Fibroblast of lung (primary cell): ENCODE measurements around the gene DHH. TPM values are rescaled to one million over a fixed set of nuclear protein-coding genes. Genes with fewer than 3 reads are reported as not detected.
A peak's percentile ranks its signal among the peaks of the same experiment; 100 is the strongest.

Experiments
- DNase-seq, 2 donors: peaks; one replicate each; pipeline versions ENCODE4 v3.0.0 to v3.0.0-alpha.2; 2010; ENCODE audit warnings: low read depth in 2 of 2
- H2AFZ ChIP-seq: 2 replicates; pipeline ENCODE4 v1.5.1; 2012; ENCODE audit warnings: low read length, control low read depth, inconsistent platforms
- H3K27ac ChIP-seq: 2 replicates; pipeline ENCODE4 v1.5.1; 2011; ENCODE audit warnings: low read length, control low read depth; ENCODE audit not compliant: insufficient read depth
- H3K27me3 ChIP-seq: 2 replicates; pipeline ENCODE4 v1.5.1; 2011; ENCODE audit warnings: mild to moderate bottlenecking, low read length; ENCODE audit not compliant: control insufficient read depth, insufficient read depth
- H3K36me3 ChIP-seq: 2 replicates; pipeline ENCODE4 v1.5.1; 2011; ENCODE audit warnings: low read length; ENCODE audit not compliant: control insufficient read depth, insufficient read depth
- H3K4me1 ChIP-seq: 2 replicates; pipeline ENCODE4 v1.5.1; 2011; ENCODE audit warnings: low read length; ENCODE audit not compliant: control insufficient read depth, insufficient read depth; ENCODE audit errors: extremely low read depth
- H3K4me2 ChIP-seq: 2 replicates; pipeline ENCODE4 v1.5.1; 2011; ENCODE audit warnings: low read length, control low read depth; ENCODE audit not compliant: insufficient read depth; ENCODE audit errors: extremely low read depth
- H3K4me3 ChIP-seq, 4 experiments: fragments of 200-600 bp in 1 of 4; sonication (generic) in 1 of 4; replicated peaks in 1 of 4; 2 replicates each; pipeline ENCODE4 v1.5.1; 2011 to 2016; ENCODE audit warnings: low read length in 4 of 4, low read depth in 3 of 4, mild to moderate bottlenecking in 3 of 4, control low read depth in 2 of 4, inconsistent platforms in 1 of 4, mixed read lengths in 1 of 4; ENCODE audit not compliant: insufficient read depth in 1 of 4; ENCODE audit errors: control extremely low read depth in 1 of 4
- H3K79me2 ChIP-seq: 2 replicates; pipeline ENCODE4 v1.5.1; 2012; ENCODE audit warnings: mild to moderate bottlenecking, low read length, inconsistent platforms; ENCODE audit not compliant: control insufficient read depth, insufficient read depth
- H3K9ac ChIP-seq: 2 replicates; pipeline ENCODE4 v1.5.1; 2011; ENCODE audit warnings: mild to moderate bottlenecking, low read length, control low read depth; ENCODE audit not compliant: insufficient read depth
- H3K9me3 ChIP-seq: 2 replicates; pipeline ENCODE4 v1.5.1; 2012; ENCODE audit warnings: low read depth, low read length; ENCODE audit not compliant: control insufficient read depth, insufficient read depth
- H4K20me1 ChIP-seq: 2 replicates; pipeline ENCODE4 v1.5.1; 2011; ENCODE audit warnings: low read length; ENCODE audit not compliant: control insufficient read depth, insufficient read depth; ENCODE audit errors: extremely low read depth
- CTCF ChIP-seq, 2 donors: IDR thresholded peaks in 1 of 2; conservative IDR thresholded peaks in 1 of 2; 1 replicate in 1 of 2; 2 replicates in 1 of 2; pipeline ENCODE4 v1.5.1; 2011 to 2012; ENCODE audit warnings: low read length in 2 of 2, control low read depth in 1 of 2, inconsistent platforms in 1 of 2, low read depth in 1 of 2, mild to moderate bottlenecking in 1 of 2
- EZH2 ChIP-seq: IDR thresholded peaks from 2 replicates; pipeline ENCODE4 v1.5.1; 2012; ENCODE audit warnings: low read length, control low read depth, mild to moderate bottlenecking; ENCODE audit errors: missing control alignments
- polyA plus RNA-seq, 2 donors: library from polyadenylated mRNA; depleted of rRNA in 1 of 2; stranded (reverse) in 1 of 2; unstranded in 1 of 2; fragments of >200 nt; gene quantifications; 2 replicates each; pipeline ENCODE4 v1.2.1, GENCODE V29; 2011 to 2012; ENCODE audit warnings: missing spikeins in 1 of 2
- total RNA-seq: library from RNA; depleted of rRNA; stranded (reverse); fragments of >200 nt; gene quantifications from 2 replicates; pipeline ENCODE4 v1.2.1, GENCODE V29; 2014

Gene DHH
- total and polyA plus RNA-seq, 2 donors (not counting 1 experiment from before 2014, with no cell fraction given) = under 0.01 to 0.01 TPM

- no peak overlapping the region for H3K9ac ChIP-seq
- no peaks in the 10 kb centered on the region for H3K36me3 ChIP-seq
- no peaks in the 10 kb centered on the region for H4K20me1 ChIP-seq
- no peak overlapping the region for H3K27ac ChIP-seq
- no peaks in the 10 kb centered on the region for H3K79me2 ChIP-seq
- peak; percentile 36 to 57 for DNase-seq
- peak overlapping the region; percentile 34 for H2AFZ ChIP-seq
- peak overlapping the region; percentile 78 for H3K4me2 ChIP-seq
- peaks cover 20% of the 10 kb centered on the region for H3K27me3 ChIP-seq
- H3K4me1 ChIP-seq = peaks cover 9% of the 10 kb centered on the region
- H3K9me3 ChIP-seq = no peaks in the 10 kb centered on the region
- H3K4me3 ChIP-seq = peak overlapping the region in 3 of 4 experiments; percentile 36 to 51 (median 37)
- TF ChIP-seq CTCF (conservative IDR thresholded peaks at IDR 0.05 in 1 of 2, IDR thresholded peaks at IDR 0.05 in 1 of 2; ENCODE audit: low read depth in 1 of 2, low read length in 2 of 2) (peak in 1 of 2 donors; percentile 27), EZH2 (no peak)
Measured at GRCh38 chr12:49089821-49090773, 4.5 kb downstream of the DHH start.

GRCh38 chr12:49088932-49089330 lies 5.7 kb downstream of the DHH start:
- H3K27ac ChIP-seq = no peak overlapping the region
- no peak overlapping the region for H3K4me3 ChIP-seq
- H4K20me1 ChIP-seq = no peaks in the 10 kb centered on the region
- no peak overlapping the region for H3K9ac ChIP-seq
- H3K9me3 ChIP-seq = no peaks in the 10 kb centered on the region
- H3K36me3 ChIP-seq = no peaks in the 10 kb centered on the region
- H3K27me3 ChIP-seq = peaks cover 10% of the 10 kb centered on the region
- H3K4me1 ChIP-seq = peaks cover 5% of the 10 kb centered on the region
- H3K4me2 ChIP-seq = no peak overlapping the region
- no peaks in the 10 kb centered on the region for H3K79me2 ChIP-seq
- H2AFZ ChIP-seq = no peak overlapping the region
- TF ChIP-seq EZH2 (no peak), CTCF (conservative IDR thresholded peaks at IDR 0.05 in 1 of 2, IDR thresholded peaks at IDR 0.05 in 1 of 2; ENCODE audit: low read depth in 1 of 2, low read length in 2 of 2) (no peak)
- no peak for DNase-seq

- no peak overlapping the region for H3K27ac ChIP-seq
- H3K79me2 ChIP-seq = no peaks in the 10 kb centered on the region
- DNase-seq = peak; percentile 90 to 91
- TF ChIP-seq EZH2 (peak; percentile 12), CTCF (conservative IDR thresholded peaks at IDR 0.05 in 1 of 2, IDR thresholded peaks at IDR 0.05 in 1 of 2; ENCODE audit: low read depth in 1 of 2, low read length in 2 of 2) (peak; percentile 67 to 90)
- H3K9me3 ChIP-seq = no peaks in the 10 kb centered on the region
- no peaks in the 10 kb centered on the region for H4K20me1 ChIP-seq
- H2AFZ ChIP-seq = peak overlapping the region; percentile 71
- no peak overlapping the region for H3K9ac ChIP-seq
- H3K4me3 ChIP-seq = no peak overlapping the region
- peaks cover 5% of the 10 kb centered on the region for H3K4me1 ChIP-seq
- peaks cover 5% of the 10 kb centered on the region for H3K27me3 ChIP-seq
- H3K36me3 ChIP-seq = no peaks in the 10 kb centered on the region
- peak overlapping the region; percentile 90 for H3K4me2 ChIP-seq
Measured at GRCh38 chr12:49088150-49088931, 6.3 kb downstream of the DHH start.
